Measurements from ENCODE around the gene UCKL1.
"Not testable (repeated sequence)": the region's sequence is repeated elsewhere in the genome, so short reads cannot be mapped to it uniquely, and the experiment has no call there.

UCKL1 gene

GRCh38 chr20:63929473-63929883 lies 26.7 kb downstream of the UCKL1 start:
- H3K4me3 ChIP-seq (ENCODE audit: extremely low read depth, insufficient read depth, low read length, poor library complexity, severe bottlenecking); H3K4me1 ChIP-seq (ENCODE audit: control insufficient read depth, insufficient read depth, low read length, poor library complexity, severe bottlenecking); H3K9me3 ChIP-seq (ENCODE audit: control insufficient read depth, low read length); H3K27ac ChIP-seq (ENCODE audit: low read depth, low read length, severe bottlenecking): not testable (repeated sequence)
- peaks cover 76% of the 10 kb centered on the region for H3K36me3 ChIP-seq (ENCODE audit: control insufficient read depth, insufficient read depth, low read length)
- 97 to 99% methylated on average over 24 to 31 of the region's 31 CpGs for WGBS, 2 experiments (ENCODE audit: insufficient coverage in 2 of 2)

GRCh38 chr20:63929071-63929470 lies 27.1 kb downstream of the UCKL1 start:
- no peak overlapping the region for H3K4me3 ChIP-seq (ENCODE audit: extremely low read depth, insufficient read depth, low read length, poor library complexity, severe bottlenecking)
- H3K36me3 ChIP-seq (ENCODE audit: control insufficient read depth, insufficient read depth, low read length) = peaks cover 72% of the 10 kb centered on the region
- 97% methylated on average over 26 of the region's 26 CpGs for WGBS, 2 experiments (ENCODE audit: insufficient coverage in 2 of 2)
- no peaks in the 10 kb centered on the region for H3K9me3 ChIP-seq (ENCODE audit: control insufficient read depth, low read length)
- H3K27ac ChIP-seq (ENCODE audit: low read depth, low read length, severe bottlenecking) = no peak overlapping the region
- H3K4me1 ChIP-seq (ENCODE audit: control insufficient read depth, insufficient read depth, low read length, poor library complexity, severe bottlenecking) = no peaks in the 10 kb centered on the region

GRCh38 chr20:63926298-63926697 lies 29.9 kb downstream of the UCKL1 start:
- no peak overlapping the region for H3K27ac ChIP-seq (ENCODE audit: low read depth, low read length, severe bottlenecking)
- 92 to 98% methylated on average over 6 to 7 of the region's 8 CpGs for WGBS, 2 experiments (ENCODE audit: insufficient coverage in 2 of 2)
- no peaks in the 10 kb centered on the region for H3K9me3 ChIP-seq (ENCODE audit: control insufficient read depth, low read length)
- no peaks in the 10 kb centered on the region for H3K4me1 ChIP-seq (ENCODE audit: control insufficient read depth, insufficient read depth, low read length, poor library complexity, severe bottlenecking)
- H3K36me3 ChIP-seq (ENCODE audit: control insufficient read depth, insufficient read depth, low read length) = peaks cover 47% of the 10 kb centered on the region
- H3K4me3 ChIP-seq (ENCODE audit: extremely low read depth, insufficient read depth, low read length, poor library complexity, severe bottlenecking) = no peak overlapping the region

GRCh38 chr20:63924241-63924640 lies 32.0 kb downstream of the UCKL1 start:
- Histone ChIP-seq H3K36me3 (ENCODE audit: control insufficient read depth, insufficient read depth, low read length) (peaks cover 34% of the 10 kb centered on the region), H3K27ac (ENCODE audit: low read depth, low read length, severe bottlenecking) (no peak overlapping the region), H3K4me1 (ENCODE audit: control insufficient read depth, insufficient read depth, low read length, poor library complexity, severe bottlenecking) (no peaks in the 10 kb centered on the region), H3K4me3 (ENCODE audit: extremely low read depth, insufficient read depth, low read length, poor library complexity, severe bottlenecking) (no peak overlapping the region), H3K9me3 (ENCODE audit: control insufficient read depth, low read length) (no peaks in the 10 kb centered on the region)
- 94 to 95% methylated on average over 7 to 9 of the region's 9 CpGs for WGBS, 2 experiments (ENCODE audit: insufficient coverage in 2 of 2)

GRCh38 chr20:63923651-63924050 lies 32.6 kb downstream of the UCKL1 start:
- no peak overlapping the region for H3K27ac ChIP-seq (ENCODE audit: low read depth, low read length, severe bottlenecking)
- H3K9me3 ChIP-seq (ENCODE audit: control insufficient read depth, low read length) = no peaks in the 10 kb centered on the region
- no peaks in the 10 kb centered on the region for H3K4me1 ChIP-seq (ENCODE audit: control insufficient read depth, insufficient read depth, low read length, poor library complexity, severe bottlenecking)
- WGBS, 2 experiments (ENCODE audit: insufficient coverage in 2 of 2) = 100% methylated on average over 3 of the region's 8 CpGs; no CpG with 5 or more reads in 1 of the 2 experiments
- peaks cover 33% of the 10 kb centered on the region for H3K36me3 ChIP-seq (ENCODE audit: control insufficient read depth, insufficient read depth, low read length)
- H3K4me3 ChIP-seq (ENCODE audit: extremely low read depth, insufficient read depth, low read length, poor library complexity, severe bottlenecking) = no peak overlapping the region

- Histone ChIP-seq H3K4me3 (ENCODE audit: extremely low read depth, insufficient read depth, low read length, poor library complexity, severe bottlenecking) (no peak overlapping the region), H3K27ac (ENCODE audit: low read depth, low read length, severe bottlenecking) (no peak overlapping the region), H3K9me3 (ENCODE audit: control insufficient read depth, low read length) (peaks cover 6% of the 10 kb centered on the region), H3K36me3 (ENCODE audit: control insufficient read depth, insufficient read depth, low read length) (peaks cover 24% of the 10 kb centered on the region), H3K4me1 (ENCODE audit: control insufficient read depth, insufficient read depth, low read length, poor library complexity, severe bottlenecking) (no peaks in the 10 kb centered on the region)
- WGBS, 2 experiments (ENCODE audit: insufficient coverage in 2 of 2) = 96 to 98% methylated on average over 13 to 20 of the region's 23 CpGs
Observed at GRCh38 chr20:63920226-63920625, 36.0 kb downstream of the UCKL1 start.

GRCh38 chr20:63919130-63919529 lies 37.1 kb downstream of the UCKL1 start:
- Histone ChIP-seq H3K4me3 (ENCODE audit: extremely low read depth, insufficient read depth, low read length, poor library complexity, severe bottlenecking) (no peak overlapping the region), H3K36me3 (ENCODE audit: control insufficient read depth, insufficient read depth, low read length) (peaks cover 30% of the 10 kb centered on the region), H3K9me3 (ENCODE audit: control insufficient read depth, low read length) (peaks cover 11% of the 10 kb centered on the region), H3K4me1 (ENCODE audit: control insufficient read depth, insufficient read depth, low read length, poor library complexity, severe bottlenecking) (no peaks in the 10 kb centered on the region), H3K27ac (ENCODE audit: low read depth, low read length, severe bottlenecking) (no peak overlapping the region)
- WGBS, 2 experiments (ENCODE audit: insufficient coverage in 2 of 2) = 97% methylated on average over 12 to 13 of the region's 19 CpGs

- no peaks in the 10 kb centered on the region for H3K4me1 ChIP-seq (ENCODE audit: control insufficient read depth, insufficient read depth, low read length, poor library complexity, severe bottlenecking)
- H3K4me3 ChIP-seq (ENCODE audit: extremely low read depth, insufficient read depth, low read length, poor library complexity, severe bottlenecking) = no peak overlapping the region
- H3K36me3 ChIP-seq (ENCODE audit: control insufficient read depth, insufficient read depth, low read length) = peaks cover 38% of the 10 kb centered on the region
- H3K9me3 ChIP-seq (ENCODE audit: control insufficient read depth, low read length) = peaks cover 11% of the 10 kb centered on the region
- H3K27ac ChIP-seq (ENCODE audit: low read depth, low read length, severe bottlenecking) = no peak overlapping the region
- 96% methylated on average over 10 to 11 of the region's 11 CpGs for WGBS, 2 experiments (ENCODE audit: insufficient coverage in 2 of 2)
Observed at GRCh38 chr20:63917811-63918210, 38.4 kb downstream of the UCKL1 start.

- H3K4me3 ChIP-seq (ENCODE audit: extremely low read depth, insufficient read depth, low read length, poor library complexity, severe bottlenecking); H3K27ac ChIP-seq (ENCODE audit: low read depth, low read length, severe bottlenecking); H3K4me1 ChIP-seq (ENCODE audit: control insufficient read depth, insufficient read depth, low read length, poor library complexity, severe bottlenecking): not testable (repeated sequence)
- Histone ChIP-seq H3K9me3 (ENCODE audit: control insufficient read depth, low read length) (peaks cover 11% of the 10 kb centered on the region), H3K36me3 (ENCODE audit: control insufficient read depth, insufficient read depth, low read length) (peaks cover 38% of the 10 kb centered on the region)
- 97% methylated on average over 6 to 7 of the region's 8 CpGs for WGBS, 2 experiments (ENCODE audit: insufficient coverage in 2 of 2)
Observed at GRCh38 chr20:63916371-63916939, 39.8 kb downstream of the UCKL1 start.

- H3K4me3 ChIP-seq (ENCODE audit: extremely low read depth, insufficient read depth, low read length, poor library complexity, severe bottlenecking) = no peak overlapping the region
- no peak overlapping the region for H3K27ac ChIP-seq (ENCODE audit: low read depth, low read length, severe bottlenecking)
- H3K9me3 ChIP-seq (ENCODE audit: control insufficient read depth, low read length) = peaks cover 11% of the 10 kb centered on the region
- WGBS, 2 experiments (ENCODE audit: insufficient coverage in 2 of 2) = 98 to 100% methylated on average over 5 of the region's 6 CpGs
- H3K4me1 ChIP-seq (ENCODE audit: control insufficient read depth, insufficient read depth, low read length, poor library complexity, severe bottlenecking) = peaks cover 7% of the 10 kb centered on the region
- peaks cover 34% of the 10 kb centered on the region for H3K36me3 ChIP-seq (ENCODE audit: control insufficient read depth, insufficient read depth, low read length)
Observed at GRCh38 chr20:63915471-63915870, 40.7 kb downstream of the UCKL1 start.

- H3K36me3 ChIP-seq (ENCODE audit: control insufficient read depth, insufficient read depth, low read length) = peaks cover 28% of the 10 kb centered on the region
- 98% methylated on average over 12 of the region's 12 CpGs for WGBS, 2 experiments (ENCODE audit: insufficient coverage in 2 of 2)
- peaks cover 11% of the 10 kb centered on the region for H3K9me3 ChIP-seq (ENCODE audit: control insufficient read depth, low read length)
- H3K4me1 ChIP-seq (ENCODE audit: control insufficient read depth, insufficient read depth, low read length, poor library complexity, severe bottlenecking) = peaks cover 7% of the 10 kb centered on the region
- no peak overlapping the region for H3K4me3 ChIP-seq (ENCODE audit: extremely low read depth, insufficient read depth, low read length, poor library complexity, severe bottlenecking)
- no peak overlapping the region for H3K27ac ChIP-seq (ENCODE audit: low read depth, low read length, severe bottlenecking)
Observed at GRCh38 chr20:63913768-63914167, 42.4 kb downstream of the UCKL1 start.

Data from mesodermal cell (in vitro differentiated cells).